ENCODE measurements around the gene APOL1. TPM values are rescaled to one million over a fixed set of nuclear protein-coding genes. Genes with fewer than 3 reads are reported as not detected.

APOL1 gene
- total RNA-seq, 1 donor from 2014 or later = 2.5 TPM

DNA sequence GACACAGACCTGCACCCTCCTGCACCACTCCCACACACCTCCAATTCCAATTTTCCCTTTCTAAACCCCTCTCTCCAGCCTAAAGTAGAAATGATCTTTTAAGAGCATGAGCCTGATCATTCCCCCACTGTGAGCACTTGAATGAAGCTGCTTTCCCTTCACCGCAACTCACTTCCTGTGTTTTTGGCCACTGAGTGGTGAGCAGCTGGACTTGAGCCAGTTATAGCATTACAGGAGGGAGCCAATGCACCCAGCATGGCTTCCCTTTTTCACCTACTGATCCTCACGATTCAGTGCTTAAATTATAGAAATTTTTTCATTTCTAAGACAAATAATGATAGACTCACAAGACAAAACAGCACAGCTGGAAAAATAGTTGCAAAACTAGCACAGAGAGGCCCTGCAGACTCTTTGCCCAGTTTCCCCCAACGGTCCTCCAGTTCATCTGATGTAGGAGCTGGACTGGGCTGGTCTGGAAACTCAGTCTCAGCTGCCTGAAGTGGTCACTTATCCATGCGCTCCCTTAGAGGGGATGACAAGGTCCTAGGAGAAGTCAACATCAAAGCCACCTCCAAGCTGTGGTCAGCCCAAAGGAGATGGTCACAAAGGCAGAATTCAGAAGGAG is 41.6 kb upstream of the APOL1 start:
- H3K4me3 Mint-ChIP-seq (ENCODE audit: unreplicated experiment) = peak overlapping the region; percentile 39
- H3K4me1 Mint-ChIP-seq (ENCODE audit: unreplicated experiment) = peaks cover 14% of the 10 kb centered on the region
- DNase-seq (ENCODE audit: low spot score) = no peak
- peaks cover 5% of the 10 kb centered on the region for H3K27me3 Mint-ChIP-seq (ENCODE audit: unreplicated experiment)
- TF ChIP-seq, protein P1, sequence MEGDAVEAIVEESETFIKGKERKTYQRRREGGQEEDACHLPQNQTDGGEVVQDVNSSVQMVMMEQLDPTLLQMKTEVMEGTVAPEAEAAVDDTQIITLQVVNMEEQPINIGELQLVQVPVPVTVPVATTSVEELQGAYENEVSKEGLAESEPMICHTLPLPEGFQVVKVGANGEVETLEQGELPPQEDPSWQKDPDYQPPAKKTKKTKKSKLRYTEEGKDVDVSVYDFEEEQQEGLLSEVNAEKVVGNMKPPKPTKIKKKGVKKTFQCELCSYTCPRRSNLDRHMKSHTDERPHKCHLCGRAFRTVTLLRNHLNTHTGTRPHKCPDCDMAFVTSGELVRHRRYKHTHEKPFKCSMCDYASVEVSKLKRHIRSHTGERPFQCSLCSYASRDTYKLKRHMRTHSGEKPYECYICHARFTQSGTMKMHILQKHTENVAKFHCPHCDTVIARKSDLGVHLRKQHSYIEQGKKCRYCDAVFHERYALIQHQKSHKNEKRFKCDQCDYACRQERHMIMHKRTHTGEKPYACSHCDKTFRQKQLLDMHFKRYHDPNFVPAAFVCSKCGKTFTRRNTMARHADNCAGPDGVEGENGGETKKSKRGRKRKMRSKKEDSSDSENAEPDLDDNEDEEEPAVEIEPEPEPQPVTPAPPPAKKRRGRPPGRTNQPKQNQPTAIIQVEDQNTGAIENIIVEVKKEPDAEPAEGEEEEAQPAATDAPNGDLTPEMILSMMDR (IDR thresholded peaks at IDR 0.05; ENCODE audit: unreplicated experiment) = no peak
- no peak overlapping the region for H3K27ac Mint-ChIP-seq (ENCODE audit: unreplicated experiment)
- no peaks in the 10 kb centered on the region for H3K9me3 Mint-ChIP-seq (ENCODE audit: unreplicated experiment)
- H3K36me3 Mint-ChIP-seq (ENCODE audit: low read depth, unreplicated experiment) = peaks cover 7% of the 10 kb centered on the region

DNA sequence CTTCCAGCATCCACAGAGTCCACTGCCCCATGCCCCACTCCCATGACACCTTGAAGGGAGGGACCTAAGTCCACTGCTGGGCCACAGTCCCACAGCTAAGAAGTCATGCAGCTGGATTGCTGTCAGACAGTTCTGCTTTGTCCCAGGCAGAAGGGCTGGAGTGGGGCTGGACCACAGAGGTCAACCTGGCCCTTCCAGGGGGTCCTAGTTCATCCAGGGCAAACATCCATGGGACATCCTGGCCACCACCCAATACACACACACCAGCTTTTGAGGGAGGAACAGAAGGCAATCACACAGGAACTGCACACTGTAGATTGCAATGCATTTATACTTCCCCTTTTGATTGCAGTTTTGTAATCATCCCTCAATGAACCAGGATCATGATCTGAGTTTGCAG is 40.0 kb upstream of the APOL1 start:
- TF ChIP-seq, protein P1 (IDR thresholded peaks at IDR 0.05; ENCODE audit: unreplicated experiment) = no peak
- Mint-ChIP-seq H3K27me3 (ENCODE audit: unreplicated experiment) (peaks cover 5% of the 10 kb centered on the region), H3K27ac (ENCODE audit: unreplicated experiment) (no peak overlapping the region), H3K4me3 (ENCODE audit: unreplicated experiment) (no peak overlapping the region), H3K36me3 (ENCODE audit: low read depth, unreplicated experiment) (peaks cover 7% of the 10 kb centered on the region), H3K9me3 (ENCODE audit: unreplicated experiment) (no peaks in the 10 kb centered on the region), H3K4me1 (ENCODE audit: unreplicated experiment) (peaks cover 14% of the 10 kb centered on the region)
- DNase-seq (ENCODE audit: low spot score) = no peak

DNA sequence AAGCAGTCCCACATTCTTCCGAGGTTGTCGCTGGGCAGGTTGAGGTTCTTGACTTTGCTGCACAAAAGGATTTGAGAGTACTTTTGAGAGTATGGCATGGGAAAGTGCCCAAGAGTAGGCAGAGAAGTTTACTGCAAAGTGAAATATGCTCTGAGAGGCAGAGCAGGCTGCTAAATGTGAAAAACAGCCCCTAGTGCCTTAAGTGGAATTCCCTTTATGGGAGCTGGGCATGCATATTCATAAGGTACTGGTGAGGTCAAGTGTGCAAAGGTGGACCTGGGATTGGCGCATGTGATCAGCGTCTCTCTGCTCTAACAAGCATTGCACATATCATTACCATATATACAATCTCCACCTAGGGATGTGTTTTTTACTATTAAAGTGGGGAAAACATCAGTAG is 39.3 kb upstream of the APOL1 start:
- Mint-ChIP-seq H3K4me1 (ENCODE audit: unreplicated experiment) (peaks cover 14% of the 10 kb centered on the region), H3K27me3 (ENCODE audit: unreplicated experiment) (peaks cover 7% of the 10 kb centered on the region)

DNA sequence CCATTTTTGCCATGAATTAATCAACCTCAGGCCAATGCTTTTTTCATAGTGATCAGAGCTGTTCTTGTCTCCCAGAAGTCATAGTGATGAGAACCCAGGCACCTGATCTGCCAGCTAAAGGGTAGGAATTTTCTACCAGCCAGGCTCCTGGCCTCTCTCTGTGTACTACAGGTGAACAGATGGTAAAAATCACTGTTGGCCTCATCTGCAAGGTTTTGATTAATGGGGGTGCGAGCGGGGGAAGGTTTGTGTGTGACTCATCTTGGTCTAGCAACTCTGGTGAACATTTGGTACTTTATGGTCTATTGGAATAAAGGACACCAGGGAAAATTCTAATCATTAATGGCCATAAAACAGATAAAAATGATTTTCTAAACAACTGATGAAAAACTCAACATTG is 37.0 kb upstream of the APOL1 start:
- Mint-ChIP-seq H3K36me3 (ENCODE audit: low read depth, unreplicated experiment) (no peaks in the 10 kb centered on the region), H3K27ac (ENCODE audit: unreplicated experiment) (no peak overlapping the region), H3K4me3 (ENCODE audit: unreplicated experiment) (no peak overlapping the region), H3K9me3 (ENCODE audit: unreplicated experiment) (no peaks in the 10 kb centered on the region), H3K27me3 (ENCODE audit: unreplicated experiment) (peaks cover 9% of the 10 kb centered on the region), H3K4me1 (ENCODE audit: unreplicated experiment) (peaks cover 23% of the 10 kb centered on the region)
- TF ChIP-seq, protein P1 (IDR thresholded peaks at IDR 0.05; ENCODE audit: unreplicated experiment) = no peak
- DNase-seq (ENCODE audit: low spot score) = no peak

More for the DNA sequence above, 39.3 kb upstream of the APOL1 start:
- peaks cover 7% of the 10 kb centered on the region for H3K36me3 Mint-ChIP-seq (ENCODE audit: low read depth, unreplicated experiment)
- DNase-seq (ENCODE audit: low spot score) = no peak
- H3K9me3 Mint-ChIP-seq (ENCODE audit: unreplicated experiment) = no peaks in the 10 kb centered on the region
- no peak overlapping the region for H3K4me3 Mint-ChIP-seq (ENCODE audit: unreplicated experiment)
- H3K27ac Mint-ChIP-seq (ENCODE audit: unreplicated experiment) = no peak overlapping the region
- TF ChIP-seq, protein P1 (IDR thresholded peaks at IDR 0.05; ENCODE audit: unreplicated experiment) = no peak

DNA sequence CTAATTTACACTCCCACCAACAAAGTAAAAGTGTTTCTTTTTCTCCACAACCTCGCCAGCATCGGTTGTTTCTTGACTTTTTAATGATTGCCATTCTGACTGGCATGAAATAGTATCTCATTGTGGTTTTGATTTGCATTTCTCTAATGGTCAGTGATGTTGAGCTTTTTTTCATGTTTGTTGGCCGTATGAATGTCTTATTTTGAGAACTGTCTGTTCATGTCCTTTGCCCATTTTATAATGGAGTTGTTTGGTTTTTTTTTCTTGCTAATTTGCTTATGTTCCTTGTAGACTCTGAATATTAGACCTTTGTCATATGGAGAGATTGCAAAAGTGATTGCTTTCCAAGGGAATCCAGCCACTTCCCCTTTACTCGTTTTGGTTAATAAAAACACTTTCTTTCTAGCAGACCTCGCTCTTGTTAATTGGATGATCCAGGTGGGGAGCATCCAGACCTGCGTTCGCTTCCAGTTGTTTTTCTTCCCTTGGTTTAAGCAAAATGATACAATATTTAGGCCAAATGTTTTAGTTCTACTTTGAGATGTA is 34.2 kb upstream of the APOL1 start:
- DNase-seq (ENCODE audit: low spot score) = no peak
- Mint-ChIP-seq H3K9me3 (ENCODE audit: unreplicated experiment) (no peaks in the 10 kb centered on the region), H3K4me3 (ENCODE audit: unreplicated experiment) (no peak overlapping the region), H3K36me3 (ENCODE audit: low read depth, unreplicated experiment) (no peaks in the 10 kb centered on the region), H3K27me3 (ENCODE audit: unreplicated experiment) (peaks cover 3% of the 10 kb centered on the region), H3K27ac (ENCODE audit: unreplicated experiment) (no peak overlapping the region), H3K4me1 (ENCODE audit: unreplicated experiment) (peaks cover 30% of the 10 kb centered on the region)
- TF ChIP-seq, protein P1 (IDR thresholded peaks at IDR 0.05; ENCODE audit: unreplicated experiment) = no peak
